Measurements from ENCODE around the gene RAB4A. TPM values are rescaled to one million over a fixed set of nuclear protein-coding genes. Genes with fewer than 3 reads are reported as not detected.

RAB4A gene
- total and polyA plus RNA-seq, 9 of the 15 experiments (the other 6 are each of a cell fraction or from before 2014, with no cell fraction given), result 8.3 to 61.0 (median 26.7) TPM

GRCh38 chr1:229271448-229272159 lies 693 bp downstream of the RAB4A start (continued):
- TF ChIP-seq CBX2 (IDR thresholded peaks at IDR 0.05; ENCODE audit: insufficient read depth, low read length, poor library complexity, severe bottlenecking), result no peak
- no peak for TF ChIP-seq ZNF398 (CRISPR knock-in tag; IDR thresholded peaks at IDR 0.05)
- no peak for TF ChIP-seq MLX (CRISPR knock-in tag; conservative IDR thresholded peaks at IDR 0.05)
- TF ChIP-seq CC2D1A (IDR thresholded peaks at IDR 0.05), result no peak
- TF ChIP-seq ZBTB5 (IDR thresholded peaks at IDR 0.05), result no peak
- no peak for TF ChIP-seq ZBTB49 (CRISPR knock-in tag; IDR thresholded peaks at IDR 0.05; ENCODE audit: borderline replicate concordance)
- no peak for TF ChIP-seq ZNF121 (CRISPR knock-in tag; conservative IDR thresholded peaks at IDR 0.05)
- no peak for TF ChIP-seq NFE2 (IDR thresholded peaks at IDR 0.05; ENCODE audit: low read depth)
- TF ChIP-seq ARID2 (IDR thresholded peaks at IDR 0.05), result no peak
- no peak for TF ChIP-seq TAF15 (IDR thresholded peaks at IDR 0.05; ENCODE audit: low read depth, low read length)
- TF ChIP-seq ZBTB34 (CRISPR knock-in tag; IDR thresholded peaks at IDR 0.05), result no peak
- no peak for TF ChIP-seq EP400 (IDR thresholded peaks at IDR 0.05)
- TF ChIP-seq ZFP36 (IDR thresholded peaks at IDR 0.05; ENCODE audit: low read depth, low read length, partially characterized antibody), result no peak
- no peak for TF ChIP-seq GATA2 (CRISPR knock-in tag; IDR thresholded peaks at IDR 0.05)
